ENCODE measurements around the gene ATXN2L.
"Not testable (repeated sequence)": the region's sequence is repeated elsewhere in the genome, so short reads cannot be mapped to it uniquely, and the experiment has no call there.

Gene ATXN2L, protein sequence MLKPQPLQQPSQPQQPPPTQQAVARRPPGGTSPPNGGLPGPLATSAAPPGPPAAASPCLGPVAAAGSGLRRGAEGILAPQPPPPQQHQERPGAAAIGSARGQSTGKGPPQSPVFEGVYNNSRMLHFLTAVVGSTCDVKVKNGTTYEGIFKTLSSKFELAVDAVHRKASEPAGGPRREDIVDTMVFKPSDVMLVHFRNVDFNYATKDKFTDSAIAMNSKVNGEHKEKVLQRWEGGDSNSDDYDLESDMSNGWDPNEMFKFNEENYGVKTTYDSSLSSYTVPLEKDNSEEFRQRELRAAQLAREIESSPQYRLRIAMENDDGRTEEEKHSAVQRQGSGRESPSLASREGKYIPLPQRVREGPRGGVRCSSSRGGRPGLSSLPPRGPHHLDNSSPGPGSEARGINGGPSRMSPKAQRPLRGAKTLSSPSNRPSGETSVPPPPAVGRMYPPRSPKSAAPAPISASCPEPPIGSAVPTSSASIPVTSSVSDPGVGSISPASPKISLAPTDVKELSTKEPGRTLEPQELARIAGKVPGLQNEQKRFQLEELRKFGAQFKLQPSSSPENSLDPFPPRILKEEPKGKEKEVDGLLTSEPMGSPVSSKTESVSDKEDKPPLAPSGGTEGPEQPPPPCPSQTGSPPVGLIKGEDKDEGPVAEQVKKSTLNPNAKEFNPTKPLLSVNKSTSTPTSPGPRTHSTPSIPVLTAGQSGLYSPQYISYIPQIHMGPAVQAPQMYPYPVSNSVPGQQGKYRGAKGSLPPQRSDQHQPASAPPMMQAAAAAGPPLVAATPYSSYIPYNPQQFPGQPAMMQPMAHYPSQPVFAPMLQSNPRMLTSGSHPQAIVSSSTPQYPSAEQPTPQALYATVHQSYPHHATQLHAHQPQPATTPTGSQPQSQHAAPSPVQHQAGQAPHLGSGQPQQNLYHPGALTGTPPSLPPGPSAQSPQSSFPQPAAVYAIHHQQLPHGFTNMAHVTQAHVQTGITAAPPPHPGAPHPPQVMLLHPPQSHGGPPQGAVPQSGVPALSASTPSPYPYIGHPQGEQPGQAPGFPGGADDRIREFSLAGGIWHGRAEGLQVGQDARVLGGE

DNA sequence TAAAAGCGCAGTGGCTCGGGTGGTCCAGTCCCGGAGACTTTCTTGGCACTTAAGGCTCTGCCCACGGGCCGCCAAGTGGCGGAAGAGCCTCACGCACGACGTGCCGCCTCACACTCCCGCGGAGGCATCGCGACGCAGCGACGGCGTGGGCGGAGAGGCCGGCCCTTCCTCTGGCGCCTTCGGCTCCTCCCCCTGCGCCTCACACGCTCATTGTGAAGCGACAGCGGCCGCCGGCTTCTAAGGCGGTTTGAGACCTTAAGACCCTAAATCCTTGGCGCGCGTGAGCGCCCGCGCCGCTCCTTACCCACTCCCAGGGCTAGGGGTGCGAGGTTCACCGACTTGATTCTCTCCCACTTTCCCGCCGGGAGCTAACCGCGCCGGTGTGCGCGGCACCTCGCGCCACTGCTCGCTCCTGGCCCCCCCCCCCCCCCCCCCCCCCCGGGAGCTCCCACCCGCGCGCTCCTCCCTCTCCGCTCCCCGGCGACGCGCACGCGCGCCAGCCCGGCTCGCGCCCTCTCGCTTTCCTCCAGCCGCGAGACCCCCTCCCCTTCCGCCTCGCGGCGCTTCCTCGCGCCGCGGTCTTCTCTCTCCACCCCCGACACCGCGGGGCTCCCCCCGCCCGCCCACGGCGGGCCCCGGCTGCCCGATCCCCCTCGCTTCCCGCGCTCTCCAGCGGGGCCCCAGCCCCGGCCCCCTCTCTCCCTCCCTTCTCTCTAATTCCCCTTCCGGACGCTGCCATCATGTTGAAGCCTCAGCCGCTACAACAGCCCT lies at the start of gene ATXN2L:
TSS of gene ATXN2L (plus strand) at position 480 of the 771 bp plus-strand sequence. CDS start at position 741, 261 bp downstream.
- Histone ChIP-seq H3K27me3 (ENCODE audit: control insufficient read depth, insufficient read depth, low read length) (no peaks in the 10 kb centered on the region), H3K9me3 (ENCODE audit: control insufficient read depth, insufficient read depth, low read length) (no peaks in the 10 kb centered on the region), H3K36me3 (ENCODE audit: control insufficient read depth, insufficient read depth, low read length) (peaks cover 20% of the 10 kb centered on the region; the same call in 1 of the 2 replicates), H3K4me1 (ENCODE audit: control insufficient read depth, insufficient read depth, low read length) (no peaks in the 10 kb centered on the region; the same call in 1 of the 2 replicates), H3K4me3 (ENCODE audit: low read length) (peak within 1 kb of the TSS; percentile 87), H3K27ac (ENCODE audit: low read length) (no peak within 1 kb of the TSS)
- no CpG with 5 or more reads among the region's 91 CpGs for WGBS (ENCODE audit: insufficient coverage, insufficient read length)
- peak; percentile 81 for DNase-seq (ENCODE audit: low read depth, low spot score)

DNA sequence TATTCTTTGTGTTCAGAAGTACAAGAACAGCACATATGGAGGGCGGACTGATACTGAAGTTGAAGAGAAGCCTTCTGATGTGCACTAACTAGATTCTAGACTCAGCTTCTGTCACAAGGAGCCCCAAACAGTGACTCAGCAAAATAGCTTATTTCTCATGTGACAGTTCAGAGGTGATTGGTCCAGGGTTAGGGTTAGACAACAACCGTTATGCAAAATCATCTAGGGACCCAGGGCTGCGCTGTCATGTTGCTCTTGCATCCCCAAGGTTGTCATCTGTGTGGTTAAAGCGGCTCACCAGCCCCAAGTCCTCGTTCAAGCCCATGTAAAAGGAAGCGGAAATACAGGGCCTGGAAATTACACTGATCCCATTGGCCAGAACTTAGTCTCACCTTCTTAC lies 41.1 kb upstream of the ATXN2L start:
- no CpG with 5 or more reads among the region's 6 CpGs for WGBS (ENCODE audit: insufficient coverage, insufficient read length)
- not testable (repeated sequence) for H3K4me1 ChIP-seq (ENCODE audit: control insufficient read depth, insufficient read depth, low read length); H3K27ac ChIP-seq (ENCODE audit: low read length); H3K9me3 ChIP-seq (ENCODE audit: control insufficient read depth, insufficient read depth, low read length); H3K4me3 ChIP-seq (ENCODE audit: low read length); H3K27me3 ChIP-seq (ENCODE audit: control insufficient read depth, insufficient read depth, low read length); H3K36me3 ChIP-seq (ENCODE audit: control insufficient read depth, insufficient read depth, low read length); DNase-seq (ENCODE audit: low read depth, low spot score)

DNA sequence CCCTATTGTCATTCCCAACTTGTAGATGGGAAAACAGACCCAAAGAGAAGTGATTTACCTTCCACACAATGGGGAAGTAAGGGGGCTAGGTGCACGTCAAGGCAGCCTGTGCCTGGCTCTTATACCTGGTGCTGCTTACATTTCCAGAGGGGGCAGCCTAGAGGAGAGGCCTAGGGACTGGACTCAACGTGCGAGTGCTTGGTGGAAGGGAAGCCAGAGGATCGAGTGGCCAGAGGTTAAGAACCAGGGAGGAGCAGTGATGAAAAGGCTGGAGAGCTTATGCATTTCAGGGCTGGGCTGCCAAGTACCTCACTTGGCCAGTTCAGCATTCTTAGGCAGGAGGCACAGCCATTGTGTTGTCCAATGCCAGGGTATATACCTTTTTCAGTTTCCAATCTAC lies 40.4 kb upstream of the ATXN2L start:
- not testable (repeated sequence) for H3K4me3 ChIP-seq (ENCODE audit: low read length); DNase-seq (ENCODE audit: low read depth, low spot score); H3K27me3 ChIP-seq (ENCODE audit: control insufficient read depth, insufficient read depth, low read length); H3K4me1 ChIP-seq (ENCODE audit: control insufficient read depth, insufficient read depth, low read length); H3K27ac ChIP-seq (ENCODE audit: low read length); H3K36me3 ChIP-seq (ENCODE audit: control insufficient read depth, insufficient read depth, low read length); H3K9me3 ChIP-seq (ENCODE audit: control insufficient read depth, insufficient read depth, low read length)
- no CpG with 5 or more reads among the region's 4 CpGs for WGBS (ENCODE audit: insufficient coverage, insufficient read length)

DNA sequence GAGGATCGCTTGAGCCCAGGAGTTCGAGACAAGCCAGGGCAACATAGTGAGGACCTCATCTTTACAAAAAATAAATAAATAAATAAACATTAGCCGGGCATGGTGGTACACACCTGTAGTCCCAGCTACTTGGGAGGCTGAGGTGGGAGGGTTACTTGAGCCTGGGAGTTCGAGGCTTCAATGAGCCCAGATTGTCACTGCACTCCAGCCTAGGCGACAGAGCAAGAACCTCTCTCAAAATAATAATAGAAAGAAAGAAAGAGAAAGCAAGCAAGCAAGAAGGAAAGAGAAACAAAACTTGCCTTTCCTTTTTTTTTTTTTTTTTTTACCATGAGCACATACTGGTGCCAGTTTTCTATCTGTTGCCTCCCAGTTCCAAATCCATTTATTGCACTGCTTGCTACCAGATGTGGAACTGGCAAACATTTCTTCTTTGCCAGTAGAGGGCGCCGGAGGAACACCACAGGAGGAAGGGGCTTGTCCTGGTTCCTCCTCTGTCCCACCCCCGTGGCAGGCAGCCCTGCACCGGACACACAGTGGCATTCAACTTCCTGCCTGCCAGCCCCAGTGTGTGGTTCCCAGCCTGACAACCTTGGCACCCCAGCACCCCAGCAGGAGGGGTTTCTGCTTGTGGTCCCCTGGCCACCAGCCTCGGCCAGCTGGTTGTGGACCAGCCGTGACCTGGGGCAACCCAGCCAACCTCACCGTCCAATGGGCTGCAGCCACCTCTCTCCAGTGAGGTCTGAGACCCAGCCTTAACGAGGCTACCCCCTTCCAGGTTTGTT lies 20.4 kb upstream of the ATXN2L start:
- not testable (repeated sequence) for DNase-seq (ENCODE audit: low read depth, low spot score); H3K9me3 ChIP-seq (ENCODE audit: control insufficient read depth, insufficient read depth, low read length); H3K36me3 ChIP-seq (ENCODE audit: control insufficient read depth, insufficient read depth, low read length); H3K4me3 ChIP-seq (ENCODE audit: low read length); H3K27me3 ChIP-seq (ENCODE audit: control insufficient read depth, insufficient read depth, low read length); H3K27ac ChIP-seq (ENCODE audit: low read length); H3K4me1 ChIP-seq (ENCODE audit: control insufficient read depth, insufficient read depth, low read length)
- WGBS (ENCODE audit: insufficient coverage, insufficient read length), result no CpG with 5 or more reads among the region's 13 CpGs

DNA sequence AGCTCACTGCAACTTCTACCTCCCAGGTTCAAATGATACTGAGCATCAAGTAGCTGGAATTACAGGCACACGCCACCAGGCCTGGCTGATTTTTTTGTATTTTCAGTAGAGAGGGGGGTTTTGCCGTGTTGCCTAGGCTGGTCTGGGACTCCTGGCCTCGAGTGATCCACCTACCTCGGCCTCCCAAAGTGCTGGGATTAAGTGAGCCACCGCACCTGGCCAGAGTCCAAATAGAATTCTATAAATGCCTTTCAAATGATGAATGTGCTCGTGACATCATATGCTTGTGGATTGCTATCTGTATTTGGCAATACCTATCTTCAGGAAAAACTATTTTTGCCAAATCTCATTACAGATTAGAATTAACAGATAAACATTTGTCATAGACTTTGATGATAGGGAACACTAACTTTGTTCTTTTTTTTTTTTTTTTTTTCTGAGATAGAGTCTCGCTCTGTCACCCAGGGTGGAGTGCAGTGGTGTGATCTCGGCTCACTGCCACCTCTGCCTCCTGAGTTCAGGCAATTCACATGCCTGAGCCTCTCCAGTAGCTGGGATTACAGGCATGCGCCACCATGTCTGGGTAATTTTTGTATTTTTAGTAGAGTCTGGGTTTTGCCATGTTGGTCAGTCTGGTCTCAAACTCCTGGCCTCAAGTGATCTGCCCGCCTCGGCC lies 15.2 kb upstream of the ATXN2L start:
- H3K9me3 ChIP-seq (ENCODE audit: control insufficient read depth, insufficient read depth, low read length); H3K36me3 ChIP-seq (ENCODE audit: control insufficient read depth, insufficient read depth, low read length); H3K4me3 ChIP-seq (ENCODE audit: low read length); H3K4me1 ChIP-seq (ENCODE audit: control insufficient read depth, insufficient read depth, low read length); DNase-seq (ENCODE audit: low read depth, low spot score); H3K27ac ChIP-seq (ENCODE audit: low read length); H3K27me3 ChIP-seq (ENCODE audit: control insufficient read depth, insufficient read depth, low read length): not testable (repeated sequence)
- no CpG with 5 or more reads among the region's 11 CpGs for WGBS (ENCODE audit: insufficient coverage, insufficient read length)

DNA sequence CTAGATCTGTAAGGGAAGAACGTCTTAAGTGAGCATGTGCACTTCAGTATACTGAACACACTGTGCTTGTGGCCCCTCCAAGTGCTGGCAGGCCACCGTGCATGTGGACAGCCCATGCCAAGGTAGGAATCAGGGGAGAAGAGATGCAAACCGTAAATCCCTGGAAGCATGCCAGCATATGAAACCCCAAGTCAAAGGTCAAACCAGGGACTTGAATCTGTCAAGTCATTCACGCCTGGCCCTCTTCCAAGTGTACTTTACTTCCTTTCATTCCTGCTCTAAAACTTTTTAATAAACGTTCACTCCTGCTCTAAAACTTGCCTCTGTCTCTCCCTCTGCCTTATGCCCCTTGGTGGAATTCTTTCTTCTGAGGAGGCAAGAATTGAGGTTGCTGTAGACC lies 2.8 kb upstream of the ATXN2L start:
- H3K27me3 ChIP-seq (ENCODE audit: control insufficient read depth, insufficient read depth, low read length), result no peaks in the 10 kb centered on the region
- no CpG with 5 or more reads among the region's 5 CpGs for WGBS (ENCODE audit: insufficient coverage, insufficient read length)
- no peaks in the 10 kb centered on the region; the same call in 1 of the 2 replicates for H3K4me1 ChIP-seq (ENCODE audit: control insufficient read depth, insufficient read depth, low read length)
- H3K9me3 ChIP-seq (ENCODE audit: control insufficient read depth, insufficient read depth, low read length), result no peaks in the 10 kb centered on the region
- no peak overlapping the region for H3K27ac ChIP-seq (ENCODE audit: low read length)
- no peaks in the 10 kb centered on the region for H3K36me3 ChIP-seq (ENCODE audit: control insufficient read depth, insufficient read depth, low read length)
- DNase-seq (ENCODE audit: low read depth, low spot score), result no peak
- H3K4me3 ChIP-seq (ENCODE audit: low read length), result no peak overlapping the region

DNA sequence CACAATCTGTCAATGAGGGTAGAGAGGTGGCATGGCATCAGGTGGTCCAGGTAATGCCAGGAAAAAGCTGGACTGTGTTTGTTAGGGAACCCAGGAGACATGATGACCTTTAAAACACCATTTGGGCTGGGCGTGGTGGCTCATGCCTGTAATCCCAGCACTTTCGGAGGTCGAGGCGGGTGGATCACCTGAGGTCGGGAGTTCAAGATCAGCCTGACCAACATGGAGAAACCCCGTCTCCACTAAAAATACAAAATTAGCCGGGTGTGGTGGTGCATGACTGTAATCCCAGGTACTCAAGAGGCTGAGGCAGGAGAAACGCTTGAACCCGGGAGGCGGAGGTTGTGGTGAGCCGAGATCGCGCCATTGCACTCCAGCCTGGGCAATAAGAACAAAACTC lies 2.3 kb upstream of the ATXN2L start:
- H3K4me3 ChIP-seq (ENCODE audit: low read length); H3K9me3 ChIP-seq (ENCODE audit: control insufficient read depth, insufficient read depth, low read length); H3K4me1 ChIP-seq (ENCODE audit: control insufficient read depth, insufficient read depth, low read length); H3K27me3 ChIP-seq (ENCODE audit: control insufficient read depth, insufficient read depth, low read length); H3K36me3 ChIP-seq (ENCODE audit: control insufficient read depth, insufficient read depth, low read length); DNase-seq (ENCODE audit: low read depth, low spot score); H3K27ac ChIP-seq (ENCODE audit: low read length): not testable (repeated sequence)
- WGBS (ENCODE audit: insufficient coverage, insufficient read length), result no CpG with 5 or more reads among the region's 13 CpGs

DNA sequence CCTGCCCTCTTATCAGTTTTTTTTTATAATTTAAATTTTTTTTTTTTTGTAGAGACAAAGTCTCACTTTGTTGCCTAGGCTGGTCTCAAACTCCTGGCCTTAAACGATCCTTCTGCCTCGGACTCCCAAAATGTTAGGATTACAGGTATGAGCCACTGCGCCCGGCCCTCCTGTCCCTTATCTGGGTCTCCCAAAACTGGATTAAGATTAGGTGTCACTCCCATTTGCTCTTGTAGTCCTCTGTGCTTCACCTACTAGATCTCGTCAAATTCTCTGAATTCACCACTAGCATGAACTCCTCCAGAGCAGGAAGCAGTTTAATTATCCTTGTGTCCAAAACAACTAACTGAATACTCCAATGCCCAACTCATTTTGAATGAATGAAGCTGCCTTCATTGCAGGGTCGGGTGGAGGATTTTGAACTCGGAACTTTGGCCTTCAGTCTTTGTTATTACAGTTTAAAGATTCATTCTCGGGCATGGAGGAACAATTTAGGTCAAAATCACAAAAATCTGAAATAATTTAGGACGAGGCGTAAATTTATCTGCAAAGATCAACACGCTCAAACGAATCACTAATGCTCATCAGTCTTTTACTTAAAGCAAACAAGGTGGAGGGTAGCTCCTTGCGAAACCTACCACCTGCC lies 802 bp upstream of the ATXN2L start:
- Histone ChIP-seq H3K9me3 (ENCODE audit: control insufficient read depth, insufficient read depth, low read length) (no peaks in the 10 kb centered on the region), H3K36me3 (ENCODE audit: control insufficient read depth, insufficient read depth, low read length) (peaks cover 13% of the 10 kb centered on the region; the same call in 1 of the 2 replicates), H3K27me3 (ENCODE audit: control insufficient read depth, insufficient read depth, low read length) (no peaks in the 10 kb centered on the region), H3K4me3 (ENCODE audit: low read length) (peak overlapping the region; percentile 87; the same call in 1 of the 2 replicates), H3K27ac (ENCODE audit: low read length) (no peak overlapping the region), H3K4me1 (ENCODE audit: control insufficient read depth, insufficient read depth, low read length) (no peaks in the 10 kb centered on the region; the same call in 1 of the 2 replicates)
- no CpG with 5 or more reads among the region's 13 CpGs for WGBS (ENCODE audit: insufficient coverage, insufficient read length)
- DNase-seq (ENCODE audit: low read depth, low spot score), result no peak
